BLaER1 treated with 17β-estradiol and CSF1 and Interleukin-3, amounts not matched to agents 10 nM and 100 nM (cell line): ENCODE measurements around the gene VAMP8.

Source experiments
- H3K27ac ChIP-seq, 11 experiments: shearing (Covaris generic); formaldehyde crosslinking; 2 replicates each; pipeline ENCODE4 v1.8.1; 2022
- H3K27me3 ChIP-seq, 11 experiments: shearing (Covaris generic); formaldehyde crosslinking; 2 replicates each; pipeline ENCODE4 v1.8.1; 2022
- H3K36me3 ChIP-seq, 11 experiments: shearing (Covaris generic); formaldehyde crosslinking; 2 replicates each; pipeline ENCODE4 v1.8.1; 2022
- H3K4me1 ChIP-seq, 10 experiments: shearing (Covaris generic); formaldehyde crosslinking; 2 replicates each; pipeline ENCODE4 v1.8.1; 2022
- H3K4me2 ChIP-seq, 11 experiments: shearing (Covaris generic); formaldehyde crosslinking; 2 replicates each; pipeline ENCODE4 v1.8.1; 2022
- H3K4me3 ChIP-seq, 10 experiments: shearing (Covaris generic); formaldehyde crosslinking; 2 replicates each; pipeline ENCODE4 v1.8.1; 2022
- H3K9ac ChIP-seq, 11 experiments: shearing (Covaris generic); formaldehyde crosslinking; 2 replicates each; pipeline ENCODE4 v1.8.1; 2022
- H3K9me3 ChIP-seq, 11 experiments: shearing (Covaris generic); formaldehyde crosslinking; replicated peaks in 1 of 11; 2 replicates each; pipeline ENCODE4 v1.8.1; 2022
- H4K20me1 ChIP-seq, 11 experiments: shearing (Covaris generic); formaldehyde crosslinking; 2 replicates each; pipeline ENCODE4 v1.8.1; 2022
- Cebpa-rat ChIP-seq, 11 experiments: shearing (Covaris generic); IDR thresholded peaks; 2 replicates each; pipeline ENCODE4 v1.8.1; 2022

The VAMP8 gene

DNA sequence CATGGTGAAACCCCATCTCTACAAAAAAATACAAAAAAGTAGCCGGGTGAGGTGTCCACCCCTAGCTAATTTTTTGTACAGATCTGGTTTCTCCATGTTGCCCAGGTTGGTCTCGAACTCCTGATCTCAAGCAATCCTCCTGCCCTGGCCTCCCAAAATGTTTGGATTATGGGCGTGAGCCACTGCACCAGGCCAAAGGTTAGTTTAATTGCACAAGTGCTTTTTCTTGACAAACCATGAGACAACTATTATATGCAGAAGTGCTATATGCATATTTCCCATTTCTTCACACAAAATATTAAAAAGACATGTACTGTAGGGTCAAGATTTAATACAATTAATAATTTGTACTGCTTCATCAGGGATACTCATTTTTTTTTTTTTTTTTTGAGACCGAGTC lies 11.1 kb upstream of the VAMP8 start:
- peaks cover 23 to 33% (median 28%) of the 10 kb centered on the region in 10 experiments for H3K4me1 ChIP-seq
- H3K36me3 ChIP-seq = no peaks in the 10 kb centered on the region
- no peak overlapping the region for H3K27ac ChIP-seq
- no peak overlapping the region for H3K9ac ChIP-seq
- no peaks in the 10 kb centered on the region for H3K27me3 ChIP-seq
- H3K4me3 ChIP-seq = no peak overlapping the region
- no peak for TF ChIP-seq Cebpa-rat (IDR thresholded peaks at IDR 0.05)
- no peak overlapping the region for H3K4me2 ChIP-seq
- H4K20me1 ChIP-seq = no peaks in the 10 kb centered on the region
- no peaks in the 10 kb centered on the region for H3K9me3 ChIP-seq

DNA sequence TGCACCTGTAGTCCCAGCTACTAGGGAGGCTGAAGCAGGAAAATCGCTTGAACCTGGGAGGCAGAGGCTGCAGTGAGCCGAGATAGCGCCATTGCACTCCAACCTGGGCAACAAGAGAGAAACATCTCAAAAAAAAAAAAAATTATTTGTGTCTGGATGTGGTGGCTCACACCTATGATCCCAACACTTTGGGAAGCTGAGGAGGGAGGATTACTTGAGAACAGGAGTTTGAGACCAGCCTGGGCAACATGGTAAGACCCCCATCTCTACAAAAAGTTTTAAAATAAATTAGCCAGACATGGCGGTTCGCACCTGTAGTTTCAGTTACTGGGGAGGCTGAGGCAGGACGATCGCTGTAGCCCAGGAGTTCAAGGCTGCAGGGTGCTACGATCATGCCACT lies 1.6 kb upstream of the VAMP8 start:
- Histone ChIP-seq H4K20me1 (no peaks in the 10 kb centered on the region), H3K27ac (no peak overlapping the region), H3K9me3 (no peaks in the 10 kb centered on the region), H3K4me1 (peaks cover 41 to 48% (median 46%) of the 10 kb centered on the region in 10 experiments), H3K4me3 (no peak overlapping the region), H3K36me3 (no peaks in the 10 kb centered on the region), H3K9ac (no peak overlapping the region), H3K4me2 (peak overlapping the region in 1 of 11 experiments; percentile 89; a peak in 1 of 22 replicates), H3K27me3 (no peaks in the 10 kb centered on the region)
- TF ChIP-seq Cebpa-rat (IDR thresholded peaks at IDR 0.05) = no peak

GRCh38 chr2:85577063-85577385 lies 362 bp upstream of the VAMP8 start:
- H3K27me3 ChIP-seq = no peaks in the 10 kb centered on the region
- no peaks in the 10 kb centered on the region for H3K9me3 ChIP-seq
- H3K36me3 ChIP-seq = peaks cover 0 to 8% (median 0%) of the 10 kb centered on the region in 11 experiments; a peak in 6 of 22 replicates
- peak overlapping the region; percentile 88 to 100 (median 94) for H3K4me2 ChIP-seq
- no peaks in the 10 kb centered on the region for H4K20me1 ChIP-seq
- H3K27ac ChIP-seq = peak overlapping the region; percentile 86 to 96 (median 89)
- peak overlapping the region in 6 of 10 experiments; percentile 48 to 63 (median 52); a peak in 6 of 20 replicates for H3K4me3 ChIP-seq
- no peak for TF ChIP-seq Cebpa-rat (IDR thresholded peaks at IDR 0.05)
- peaks cover 53 to 61% (median 59%) of the 10 kb centered on the region in 10 experiments for H3K4me1 ChIP-seq
- H3K9ac ChIP-seq = peak overlapping the region in 10 of 11 experiments; percentile 71 to 91 (median 78); a peak in 15 of 22 replicates

DNA sequence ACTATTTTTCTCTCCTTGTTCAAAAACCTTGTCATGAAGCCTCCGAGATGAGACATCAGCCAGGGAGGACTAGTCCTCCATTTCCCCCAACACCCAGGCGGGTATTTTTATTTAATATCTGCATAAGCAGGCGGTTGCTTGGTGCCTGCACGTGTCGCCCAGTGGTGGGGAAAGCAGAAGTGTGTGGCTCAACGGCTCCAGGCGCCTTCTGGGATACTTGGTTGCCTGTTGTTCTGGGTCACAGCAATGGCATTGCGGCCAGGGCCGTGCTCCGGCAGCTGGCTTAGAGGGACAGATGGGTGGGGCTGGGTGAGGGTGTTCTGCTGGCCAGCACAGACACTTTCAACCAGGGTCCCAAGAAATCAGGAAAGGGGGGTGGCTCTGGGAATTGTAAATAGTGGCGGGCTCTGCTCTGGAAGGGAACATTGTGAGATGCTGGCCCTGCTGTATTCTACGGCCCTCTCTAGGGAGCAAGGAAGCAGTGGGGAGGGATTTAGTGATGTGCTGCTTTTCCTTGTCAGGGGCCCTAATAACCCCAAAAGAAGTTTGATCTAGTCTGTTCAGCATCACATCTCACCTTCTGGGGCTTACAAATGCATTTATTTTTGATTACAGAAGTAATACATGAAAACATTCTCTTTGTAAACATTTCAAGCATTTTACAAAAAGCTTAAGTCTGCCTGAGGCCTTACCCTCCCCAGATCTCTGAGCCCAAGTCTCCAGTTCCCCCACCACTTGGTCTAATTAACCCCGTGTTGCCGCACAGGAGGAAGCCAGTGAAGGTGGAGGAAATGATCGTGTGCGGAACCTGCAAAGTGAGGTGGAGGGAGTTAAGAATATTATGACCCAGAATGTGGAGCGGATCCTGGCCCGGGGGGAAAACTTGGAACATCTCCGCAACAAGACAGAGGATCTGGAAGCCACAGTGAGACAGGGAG lies 1.1 kb downstream of the VAMP8 start:
- Histone ChIP-seq H3K4me1 (peaks cover 67 to 76% (median 74%) of the 10 kb centered on the region in 10 experiments), H3K36me3 (peaks cover 0 to 16% (median 0%) of the 10 kb centered on the region in 11 experiments; a peak in 7 of 22 replicates), H3K4me2 (peak overlapping the region; percentile 88 to 100 (median 94)), H3K27me3 (no peaks in the 10 kb centered on the region), H3K9ac (peak overlapping the region; percentile 68 to 91 (median 78)), H3K27ac (peak overlapping the region; percentile 86 to 96 (median 89)), H3K9me3 (no peaks in the 10 kb centered on the region), H4K20me1 (no peaks in the 10 kb centered on the region), H3K4me3 (peak overlapping the region; percentile 31 to 63 (median 52))
- no peak; a peak in 1 of 22 replicates for TF ChIP-seq Cebpa-rat (IDR thresholded peaks at IDR 0.05)

DNA sequence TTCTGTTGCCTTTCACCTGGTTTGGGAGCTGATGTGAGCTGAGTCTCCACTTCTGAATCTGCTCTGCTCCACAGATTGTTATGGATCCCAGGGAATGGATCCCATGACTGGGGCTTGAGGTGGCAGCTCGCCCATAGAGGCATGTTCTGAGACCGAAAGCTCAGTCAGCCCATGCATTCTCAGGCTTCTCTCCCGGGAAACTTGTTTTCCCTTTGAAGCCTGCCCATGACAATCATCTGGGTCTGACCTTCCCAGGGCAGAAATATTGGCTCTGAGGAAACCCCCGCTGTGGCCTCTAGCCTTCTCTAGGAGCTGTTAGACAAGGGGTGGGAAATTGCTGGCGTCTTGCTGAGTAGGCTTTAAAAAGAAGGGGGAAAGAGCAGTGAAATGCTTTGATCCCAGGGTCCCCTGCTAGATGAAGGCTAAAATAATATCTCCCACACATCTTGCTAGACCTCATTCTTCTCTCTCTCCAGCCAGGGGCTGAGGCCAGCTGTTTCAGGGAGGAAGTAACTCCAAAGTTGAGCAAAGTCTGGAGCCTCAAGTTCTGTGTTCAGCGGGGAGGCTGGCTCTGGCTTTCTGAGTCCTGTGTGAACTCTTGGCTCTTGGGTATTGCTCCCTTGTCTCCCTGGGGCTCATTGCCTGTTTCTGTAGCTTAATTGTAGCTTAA lies 2.0 kb downstream of the VAMP8 start:
- no peaks in the 10 kb centered on the region for H3K27me3 ChIP-seq
- peaks cover 73 to 83% (median 80%) of the 10 kb centered on the region in 10 experiments for H3K4me1 ChIP-seq
- peaks cover 0 to 16% (median 0%) of the 10 kb centered on the region in 11 experiments; a peak in 7 of 22 replicates for H3K36me3 ChIP-seq
- H3K4me3 ChIP-seq = peak overlapping the region; percentile 31 to 63 (median 52)
- peak overlapping the region; percentile 86 to 96 (median 89) for H3K27ac ChIP-seq
- no peaks in the 10 kb centered on the region for H3K9me3 ChIP-seq
- peak overlapping the region; percentile 88 to 100 (median 94) for H3K4me2 ChIP-seq
- H3K9ac ChIP-seq = peak overlapping the region; percentile 68 to 91 (median 78)
- H4K20me1 ChIP-seq = no peaks in the 10 kb centered on the region
- TF ChIP-seq Cebpa-rat (IDR thresholded peaks at IDR 0.05) = no peak

DNA sequence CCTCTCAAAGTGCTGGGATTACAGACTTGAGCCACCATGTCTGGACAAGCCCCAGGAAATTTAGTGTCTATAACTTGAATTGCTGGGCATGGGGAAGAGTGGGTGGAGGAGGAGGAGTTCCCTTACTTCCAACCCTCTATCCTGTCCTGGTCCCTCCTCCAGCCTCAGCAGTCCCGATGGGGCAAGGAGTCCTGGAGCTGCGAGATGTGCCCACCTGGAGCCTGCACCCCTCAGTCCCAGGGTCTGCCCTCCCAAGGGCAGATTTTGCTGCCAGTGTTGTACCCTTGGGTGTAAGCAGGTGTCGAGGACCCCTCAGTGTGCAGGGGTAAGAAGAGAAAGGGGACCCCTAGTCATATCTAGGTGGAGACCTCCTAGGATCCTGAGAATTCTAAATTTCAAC lies 2.8 kb downstream of the VAMP8 start:
- no peaks in the 10 kb centered on the region for H3K9me3 ChIP-seq
- H4K20me1 ChIP-seq = no peaks in the 10 kb centered on the region
- peak overlapping the region; percentile 86 to 96 (median 89) for H3K27ac ChIP-seq
- peak overlapping the region in 8 of 10 experiments; percentile 32 to 63 (median 52); a peak in 9 of 20 replicates for H3K4me3 ChIP-seq
- peaks cover 81 to 91% (median 88%) of the 10 kb centered on the region in 10 experiments for H3K4me1 ChIP-seq
- peaks cover 0 to 16% (median 0%) of the 10 kb centered on the region in 11 experiments; a peak in 7 of 22 replicates for H3K36me3 ChIP-seq
- TF ChIP-seq Cebpa-rat (IDR thresholded peaks at IDR 0.05) = no peak
- H3K27me3 ChIP-seq = no peaks in the 10 kb centered on the region
- peak overlapping the region; percentile 88 to 100 (median 94) for H3K4me2 ChIP-seq
- H3K9ac ChIP-seq = peak overlapping the region; percentile 68 to 91 (median 78)

- no peak for TF ChIP-seq Cebpa-rat (IDR thresholded peaks at IDR 0.05)
- Histone ChIP-seq H3K4me3 (no peak overlapping the region), H4K20me1 (no peaks in the 10 kb centered on the region), H3K27me3 (no peaks in the 10 kb centered on the region), H3K36me3 (peaks cover 0 to 16% (median 0%) of the 10 kb centered on the region in 11 experiments; a peak in 7 of 22 replicates), H3K4me1 (peaks cover 95 to 98% (median 97%) of the 10 kb centered on the region in 10 experiments), H3K9me3 (no peaks in the 10 kb centered on the region), H3K9ac (no peak overlapping the region), H3K4me2 (peak overlapping the region; percentile 89 to 100 (median 95); a peak in 19 of 22 replicates), H3K27ac (peak overlapping the region in 1 of 11 experiments; percentile 96; a peak in 1 of 22 replicates)
Observed at GRCh38 chr2:85582492-85582891, 5.1 kb downstream of the VAMP8 start.

DNA sequence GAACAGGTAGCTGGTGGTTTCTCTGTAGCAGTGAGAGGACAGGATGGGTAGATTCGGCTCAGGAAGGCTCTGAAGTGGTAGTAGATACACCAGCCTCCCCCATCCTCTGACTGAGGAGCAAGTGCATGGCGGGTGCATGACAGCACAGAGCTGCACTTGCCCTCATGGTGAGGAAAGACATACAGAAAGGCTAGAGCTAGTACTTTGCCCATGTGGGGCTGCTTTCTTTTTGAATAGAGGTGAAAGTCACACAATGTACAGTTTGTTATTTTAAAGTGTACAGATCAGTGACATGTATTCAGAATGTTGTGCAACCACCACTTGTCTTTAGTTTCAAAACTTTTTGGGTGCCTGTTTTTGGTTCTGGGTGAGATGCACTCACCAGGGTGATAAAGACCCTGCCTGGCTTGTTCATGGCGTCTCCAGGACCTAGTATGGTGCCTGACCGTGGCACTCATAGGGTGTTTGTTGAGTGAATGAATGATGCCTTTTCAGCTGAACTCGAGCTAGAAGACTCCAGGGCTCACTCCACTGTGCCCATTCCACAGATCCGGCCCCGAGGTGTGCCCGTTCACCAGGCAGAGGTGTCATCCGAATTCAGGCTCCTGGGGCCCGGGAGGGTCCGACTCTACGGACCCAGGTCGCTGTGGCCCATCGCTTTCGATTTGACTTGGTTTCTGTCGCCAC lies 6.4 kb downstream of the VAMP8 start:
- peak overlapping the region; percentile 67 to 96 (median 90); a peak in 20 of 22 replicates for H3K27ac ChIP-seq
- peak overlapping the region; percentile 53 to 84 (median 78) for H3K4me3 ChIP-seq
- H3K9me3 ChIP-seq = no peaks in the 10 kb centered on the region
- peaks cover 0 to 16% (median 0%) of the 10 kb centered on the region in 11 experiments; a peak in 7 of 22 replicates for H3K36me3 ChIP-seq
- H3K9ac ChIP-seq = peak overlapping the region; percentile 83 to 96 (median 92)
- peak in 5 of 11 experiments; percentile 14 to 73 (median 25); a peak in 4 of 22 replicates for TF ChIP-seq Cebpa-rat (IDR thresholded peaks at IDR 0.05)
- peaks cover 95 to 98% (median 97%) of the 10 kb centered on the region in 10 experiments for H3K4me1 ChIP-seq
- no peaks in the 10 kb centered on the region for H4K20me1 ChIP-seq
- peak overlapping the region; percentile 89 to 100 (median 97) for H3K4me2 ChIP-seq
- H3K27me3 ChIP-seq = no peaks in the 10 kb centered on the region
